GM21717 (cell line): ENCODE data around the gene SH3RF3.

Experiments
- ATAC-seq: cut with Tn5 transposase; IDR thresholded peaks from one replicate; pipeline ENCODE4 v1.9.1; 2021; ENCODE audit warnings: mild to moderate bottlenecking, moderate library complexity; ENCODE audit not compliant: unreplicated experiment

Gene SH3RF3

GRCh38 chr2:109128616-109129355, at the start of gene SH3RF3:
Gene SH3RF3 (plus strand): TSS chr2:109129205.
- no peak for ATAC-seq

GRCh38 chr2:109079590-109079989, 49.4 kb upstream of the SH3RF3 start:
- no peak for ATAC-seq

GRCh38 chr2:109080109-109080508, 48.9 kb upstream of the SH3RF3 start:
- no peak for ATAC-seq

- ATAC-seq, result no peak
Measured at GRCh38 chr2:109080757-109081156, 48.2 kb upstream of the SH3RF3 start.

GRCh38 chr2:109081374-109081773, 47.6 kb upstream of the SH3RF3 start:
- no peak for ATAC-seq

- no peak for ATAC-seq
Measured at GRCh38 chr2:109083771-109084170, 45.2 kb upstream of the SH3RF3 start.

GRCh38 chr2:109084341-109084740, 44.7 kb upstream of the SH3RF3 start:
- ATAC-seq, result no peak

- no peak for ATAC-seq
Measured at GRCh38 chr2:109085912-109086742, 42.9 kb upstream of the SH3RF3 start.

GRCh38 chr2:109086743-109087020, 42.3 kb upstream of the SH3RF3 start:
- no peak for ATAC-seq

- no peak for ATAC-seq
Measured at GRCh38 chr2:109087055-109087663, 41.8 kb upstream of the SH3RF3 start.

- no peak for ATAC-seq
Measured at GRCh38 chr2:109089602-109090300, 39.3 kb upstream of the SH3RF3 start.

GRCh38 chr2:109091526-109091925, 37.5 kb upstream of the SH3RF3 start:
- ATAC-seq, result no peak

GRCh38 chr2:109094144-109094543, 34.9 kb upstream of the SH3RF3 start:
- ATAC-seq, result no peak

- ATAC-seq, result no peak
Measured at GRCh38 chr2:109098251-109098920, 30.6 kb upstream of the SH3RF3 start.

GRCh38 chr2:109098921-109099273, 30.1 kb upstream of the SH3RF3 start:
- ATAC-seq, result no peak

GRCh38 chr2:109102588-109103233, 26.3 kb upstream of the SH3RF3 start:
- ATAC-seq, result no peak

- ATAC-seq, result no peak
Measured at GRCh38 chr2:109105113-109105512, 23.9 kb upstream of the SH3RF3 start.

GRCh38 chr2:109108740-109109139, 20.3 kb upstream of the SH3RF3 start:
- no peak for ATAC-seq

GRCh38 chr2:109109342-109109741, 19.7 kb upstream of the SH3RF3 start:
- no peak for ATAC-seq

- no peak for ATAC-seq
Measured at GRCh38 chr2:109110170-109110569, 18.8 kb upstream of the SH3RF3 start.
